K562 (cell line): Measurements from ENCODE around the gene RSPRY1. TPM values are rescaled to one million over a fixed set of nuclear protein-coding genes. Genes with fewer than 3 reads are reported as not detected.

Experiments used
- EZH2 ChIP-seq: IDR thresholded peaks from 2 replicates; pipeline ENCODE4 v1.6.1; 2012; ENCODE audit warnings: low read depth, mild to moderate bottlenecking, inconsistent platforms, low read length, borderline replicate concordance
- FOXP1 ChIP-seq: sonication (generic); formaldehyde crosslinking; IDR thresholded peaks from 2 replicates; pipeline ENCODE4 v1.8.0; 2022; ENCODE audit warnings: mild to moderate bottlenecking, missing genetic modification reagents
- IRF2 ChIP-seq: sonication (generic); formaldehyde crosslinking; IDR thresholded peaks from 2 replicates; pipeline ENCODE4 v1.8.1; 2022; ENCODE audit warnings: mild to moderate bottlenecking, missing genetic modification reagents
- JUND ChIP-seq, 2 experiments: IDR thresholded peaks; 2 replicates in 1 of 2; 3 replicates in 1 of 2; pipeline ENCODE4 v1.6.1; 2011; ENCODE audit warnings: borderline replicate concordance in 2 of 2, low read depth in 2 of 2, low read length in 2 of 2, improper control_type of control experiment in 1 of 2, missing biosample characterization in 1 of 2, missing genetic modification characterization in 1 of 2, missing genetic modification reagents in 1 of 2
- PCBP2 ChIP-seq: fragments of 200-400 bp; formaldehyde crosslinking; IDR thresholded peaks from 2 replicates; pipeline ENCODE4 v1.6.1; 2018; ENCODE audit warnings: low read length, low read depth, mild to moderate bottlenecking, moderate library complexity; ENCODE audit not compliant: poor library complexity, severe bottlenecking
- PHF8 ChIP-seq: fragments of 200-600 bp; sonication (generic); IDR thresholded peaks from 2 replicates; pipeline ENCODE4 v1.6.1; 2012; ENCODE audit warnings: mixed run types, mild to moderate bottlenecking, inconsistent platforms, low read length, moderate library complexity, borderline replicate concordance
- STAG1 ChIP-seq: sonication (generic); formaldehyde crosslinking; IDR thresholded peaks from 2 replicates; pipeline ENCODE4 v1.5.0; 2020; ENCODE audit warnings: missing genetic modification reagents, borderline replicate concordance
- STAT5B ChIP-seq: fragments of 250-450 bp; sonication (Bioruptor Pico); IDR thresholded peaks from 2 replicates; pipeline ENCODE4 v1.8.0; 2021; ENCODE audit warnings: mild to moderate bottlenecking, inconsistent platforms
- polyA plus RNA-seq, 8 experiments: library from polyadenylated mRNA; depleted of rRNA in 4 of 8; stranded (reverse) in 5 of 8; unstranded in 3 of 8; fragments of >200 nt; fragmentation: Nextera tagmentation in 2 of 8; fragmentation: Illumina TruSeq in 1 of 8; extraction: Ambion mirVana in 2 of 8; extraction: Trizol in 1 of 8; gene quantifications; 2 replicates each; pipeline versions ENCODE4 v1.2.1 to v1.2.3, GENCODE V29; 2011 to 2014; ENCODE audit warnings: inconsistent platforms in 1 of 8, missing spikeins in 1 of 8
- total RNA-seq, 7 experiments: library from RNA; depleted of rRNA in 6 of 7; stranded (reverse); fragments of >200 nt in 6 of 7; fragmentation: Illumina TruSeq in 2 of 7; extraction: Trizol in 2 of 7; gene quantifications; 2 replicates each; pipeline versions ENCODE4 v1.2.1 to v1.2.3, GENCODE V29; 2011 to 2021; ENCODE audit warnings: low replicate concordance in 1 of 7
- TF ChIP-seq, protein P1 (sequence below), 2 experiments: fragments of 450-650 bp; conservative IDR thresholded peaks; 2 replicates each; pipeline ENCODE4 v1.6.1; 2017; ENCODE audit warnings: mild to moderate bottlenecking in 2 of 2, moderate library complexity in 2 of 2
- TF ChIP-seq, protein P2 (sequence below): sonication (generic); formaldehyde crosslinking; IDR thresholded peaks from 2 replicates; pipeline ENCODE4 v1.8.1; 2023; ENCODE audit warnings: mild to moderate bottlenecking, missing genetic modification reagents, moderate library complexity
- TF ChIP-seq, protein P3 (sequence below): sonication (generic); formaldehyde crosslinking; IDR thresholded peaks from 2 replicates; pipeline ENCODE4 v1.8.0; 2022; ENCODE audit warnings: mild to moderate bottlenecking, missing genetic modification reagents
- TF ChIP-seq, protein P4 (sequence below): fragments of 250-450 bp; sonication (Bioruptor Pico); IDR thresholded peaks from 2 replicates; pipeline ENCODE4 v1.9.0; 2021; ENCODE audit warnings: mild to moderate bottlenecking
- TF ChIP-seq, protein P5 (sequence below): sonication (generic); formaldehyde crosslinking; IDR thresholded peaks from 2 replicates; pipeline ENCODE4 v1.8.0; 2022; ENCODE audit warnings: mild to moderate bottlenecking, missing genetic modification reagents, borderline replicate concordance
- TF ChIP-seq, protein P6 (sequence below): sonication (generic); formaldehyde crosslinking; IDR thresholded peaks from 2 replicates; pipeline ENCODE4 v1.8.0; 2022; ENCODE audit warnings: missing genetic modification reagents, mild to moderate bottlenecking, borderline replicate concordance
- TF ChIP-seq, protein P7 (sequence below): fragments of 250-450 bp; sonication (Bioruptor Pico); IDR thresholded peaks from 2 replicates; pipeline ENCODE4 v1.5.0; 2020; ENCODE audit warnings: mild to moderate bottlenecking, borderline replicate concordance

Gene RSPRY1
- total and polyA plus RNA-seq, 9 of the 15 experiments (the other 6 are each of a cell fraction or from before 2014, with no cell fraction given) = 10.2 to 27.8 (median 20.8) TPM

DNA sequence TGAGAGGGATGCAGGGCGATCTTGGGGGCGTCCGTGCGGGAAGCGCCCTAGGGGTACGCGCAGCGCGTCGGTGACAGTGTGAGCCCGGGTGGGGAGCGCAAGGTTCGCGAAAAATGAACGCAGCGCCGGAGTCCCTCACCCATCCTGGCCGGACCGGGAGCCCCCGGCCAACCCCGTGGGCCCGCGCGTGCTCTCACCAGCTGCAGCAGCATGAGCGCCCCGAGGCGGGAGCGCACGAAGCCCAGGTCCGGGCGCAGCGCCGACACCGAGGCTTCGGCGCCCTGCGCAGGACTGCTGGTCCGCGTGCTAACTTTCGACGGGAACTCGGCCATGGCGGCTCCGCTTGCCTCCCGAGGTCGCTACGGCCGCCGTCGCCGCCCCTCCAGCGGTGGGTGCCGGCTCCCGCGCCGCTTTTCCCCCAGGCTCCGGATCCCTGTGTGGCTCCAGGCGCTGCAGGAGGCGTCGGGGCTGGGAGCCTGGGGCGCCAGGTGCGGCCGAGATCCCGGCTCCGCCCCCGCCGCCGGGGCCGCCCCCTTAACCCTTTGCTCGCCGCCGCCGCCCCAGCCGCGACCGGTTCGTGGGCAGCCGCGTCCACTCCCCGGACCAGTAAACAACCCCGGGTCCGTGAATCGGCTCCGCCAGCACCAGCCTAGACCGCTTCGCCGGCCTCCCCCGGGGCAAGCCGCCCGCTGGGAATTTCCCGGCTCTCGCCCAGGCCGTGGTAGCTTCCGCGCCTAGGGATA is 98.3 kb downstream of the RSPRY1 start, which contains the start of gene PLLP (continued):
- TF ChIP-seq, protein P1, sequence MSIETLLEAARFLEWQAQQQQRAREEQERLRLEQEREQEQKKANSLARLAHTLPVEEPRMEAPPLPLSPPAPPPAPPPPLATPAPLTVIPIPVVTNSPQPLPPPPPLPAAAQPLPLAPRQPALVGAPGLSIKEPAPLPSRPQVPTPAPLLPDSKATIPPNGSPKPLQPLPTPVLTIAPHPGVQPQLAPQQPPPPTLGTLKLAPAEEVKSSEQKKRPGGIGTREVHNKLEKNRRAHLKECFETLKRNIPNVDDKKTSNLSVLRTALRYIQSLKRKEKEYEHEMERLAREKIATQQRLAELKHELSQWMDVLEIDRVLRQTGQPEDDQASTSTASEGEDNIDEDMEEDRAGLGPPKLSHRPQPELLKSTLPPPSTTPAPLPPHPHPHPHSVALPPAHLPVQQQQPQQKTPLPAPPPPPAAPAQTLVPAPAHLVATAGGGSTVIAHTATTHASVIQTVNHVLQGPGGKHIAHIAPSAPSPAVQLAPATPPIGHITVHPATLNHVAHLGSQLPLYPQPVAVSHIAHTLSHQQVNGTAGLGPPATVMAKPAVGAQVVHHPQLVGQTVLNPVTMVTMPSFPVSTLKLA (conservative IDR thresholded peaks at IDR 0.05) = peak in 1 of 2 experiments; percentile 42; a peak in 2 of 4 replicates
- TF ChIP-seq, protein P2, sequence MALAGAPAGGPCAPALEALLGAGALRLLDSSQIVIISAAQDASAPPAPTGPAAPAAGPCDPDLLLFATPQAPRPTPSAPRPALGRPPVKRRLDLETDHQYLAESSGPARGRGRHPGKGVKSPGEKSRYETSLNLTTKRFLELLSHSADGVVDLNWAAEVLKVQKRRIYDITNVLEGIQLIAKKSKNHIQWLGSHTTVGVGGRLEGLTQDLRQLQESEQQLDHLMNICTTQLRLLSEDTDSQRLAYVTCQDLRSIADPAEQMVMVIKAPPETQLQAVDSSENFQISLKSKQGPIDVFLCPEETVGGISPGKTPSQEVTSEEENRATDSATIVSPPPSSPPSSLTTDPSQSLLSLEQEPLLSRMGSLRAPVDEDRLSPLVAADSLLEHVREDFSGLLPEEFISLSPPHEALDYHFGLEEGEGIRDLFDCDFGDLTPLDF (CRISPR knock-in tag) = peak; percentile 81; the same call in 1 of the 2 replicates
- TF ChIP-seq, protein P3, sequence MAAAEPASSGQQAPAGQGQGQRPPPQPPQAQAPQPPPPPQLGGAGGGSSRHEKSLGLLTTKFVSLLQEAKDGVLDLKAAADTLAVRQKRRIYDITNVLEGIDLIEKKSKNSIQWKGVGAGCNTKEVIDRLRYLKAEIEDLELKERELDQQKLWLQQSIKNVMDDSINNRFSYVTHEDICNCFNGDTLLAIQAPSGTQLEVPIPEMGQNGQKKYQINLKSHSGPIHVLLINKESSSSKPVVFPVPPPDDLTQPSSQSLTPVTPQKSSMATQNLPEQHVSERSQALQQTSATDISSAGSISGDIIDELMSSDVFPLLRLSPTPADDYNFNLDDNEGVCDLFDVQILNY (CRISPR knock-in tag) = 0 out of 2 replicates have a peak, but pooled peaks have one; percentile 70
- TF ChIP-seq, protein P4, sequence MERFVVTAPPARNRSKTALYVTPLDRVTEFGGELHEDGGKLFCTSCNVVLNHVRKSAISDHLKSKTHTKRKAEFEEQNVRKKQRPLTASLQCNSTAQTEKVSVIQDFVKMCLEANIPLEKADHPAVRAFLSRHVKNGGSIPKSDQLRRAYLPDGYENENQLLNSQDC = no peak
- TF ChIP-seq, protein P5, sequence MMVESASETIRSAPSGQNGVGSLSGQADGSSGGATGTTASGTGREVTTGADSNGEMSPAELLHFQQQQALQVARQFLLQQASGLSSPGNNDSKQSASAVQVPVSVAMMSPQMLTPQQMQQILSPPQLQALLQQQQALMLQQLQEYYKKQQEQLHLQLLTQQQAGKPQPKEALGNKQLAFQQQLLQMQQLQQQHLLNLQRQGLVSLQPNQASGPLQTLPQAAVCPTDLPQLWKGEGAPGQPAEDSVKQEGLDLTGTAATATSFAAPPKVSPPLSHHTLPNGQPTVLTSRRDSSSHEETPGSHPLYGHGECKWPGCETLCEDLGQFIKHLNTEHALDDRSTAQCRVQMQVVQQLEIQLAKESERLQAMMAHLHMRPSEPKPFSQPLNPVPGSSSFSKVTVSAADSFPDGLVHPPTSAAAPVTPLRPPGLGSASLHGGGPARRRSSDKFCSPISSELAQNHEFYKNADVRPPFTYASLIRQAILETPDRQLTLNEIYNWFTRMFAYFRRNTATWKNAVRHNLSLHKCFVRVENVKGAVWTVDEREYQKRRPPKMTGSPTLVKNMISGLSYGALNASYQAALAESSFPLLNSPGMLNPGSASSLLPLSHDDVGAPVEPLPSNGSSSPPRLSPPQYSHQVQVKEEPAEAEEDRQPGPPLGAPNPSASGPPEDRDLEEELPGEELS (CRISPR knock-in tag) = peak; percentile 84; the same call in 1 of the 2 replicates
- no peak for TF ChIP-seq PCBP2
- peak; percentile 36; the same call in 1 of the 2 replicates for TF ChIP-seq STAG1
- TF ChIP-seq IRF2 (CRISPR knock-in tag) = peak; percentile 93
- TF ChIP-seq EZH2 = no peak
- no peak for TF ChIP-seq STAT5B (CRISPR knock-in tag)
- TF ChIP-seq JUND (IDR thresholded peaks at IDR 0.05; ENCODE audit: borderline replicate concordance, low read depth, low read length) = no peak
- no peak for TF ChIP-seq JUND (tag; IDR thresholded peaks at IDR 0.05; ENCODE audit: borderline replicate concordance, low read depth, low read length)
- TF ChIP-seq, protein P6, sequence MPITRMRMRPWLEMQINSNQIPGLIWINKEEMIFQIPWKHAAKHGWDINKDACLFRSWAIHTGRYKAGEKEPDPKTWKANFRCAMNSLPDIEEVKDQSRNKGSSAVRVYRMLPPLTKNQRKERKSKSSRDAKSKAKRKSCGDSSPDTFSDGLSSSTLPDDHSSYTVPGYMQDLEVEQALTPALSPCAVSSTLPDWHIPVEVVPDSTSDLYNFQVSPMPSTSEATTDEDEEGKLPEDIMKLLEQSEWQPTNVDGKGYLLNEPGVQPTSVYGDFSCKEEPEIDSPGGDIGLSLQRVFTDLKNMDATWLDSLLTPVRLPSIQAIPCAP (CRISPR knock-in tag) = peak; percentile 90; the same call in 1 of the 2 replicates
- peak; percentile 95 for TF ChIP-seq FOXP1 (CRISPR knock-in tag)
- TF ChIP-seq PHF8 = peak; percentile 41; the same call in 1 of the 2 replicates
- TF ChIP-seq, protein P7, sequence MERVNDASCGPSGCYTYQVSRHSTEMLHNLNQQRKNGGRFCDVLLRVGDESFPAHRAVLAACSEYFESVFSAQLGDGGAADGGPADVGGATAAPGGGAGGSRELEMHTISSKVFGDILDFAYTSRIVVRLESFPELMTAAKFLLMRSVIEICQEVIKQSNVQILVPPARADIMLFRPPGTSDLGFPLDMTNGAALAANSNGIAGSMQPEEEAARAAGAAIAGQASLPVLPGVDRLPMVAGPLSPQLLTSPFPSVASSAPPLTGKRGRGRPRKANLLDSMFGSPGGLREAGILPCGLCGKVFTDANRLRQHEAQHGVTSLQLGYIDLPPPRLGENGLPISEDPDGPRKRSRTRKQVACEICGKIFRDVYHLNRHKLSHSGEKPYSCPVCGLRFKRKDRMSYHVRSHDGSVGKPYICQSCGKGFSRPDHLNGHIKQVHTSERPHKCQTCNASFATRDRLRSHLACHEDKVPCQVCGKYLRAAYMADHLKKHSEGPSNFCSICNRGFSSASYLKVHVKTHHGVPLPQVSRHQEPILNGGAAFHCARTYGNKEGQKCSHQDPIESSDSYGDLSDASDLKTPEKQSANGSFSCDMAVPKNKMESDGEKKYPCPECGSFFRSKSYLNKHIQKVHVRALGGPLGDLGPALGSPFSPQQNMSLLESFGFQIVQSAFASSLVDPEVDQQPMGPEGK = no peak
